ENCODE results near the gene ECHDC3.
A peak's percentile ranks its signal among the peaks of the same experiment; 100 is the strongest.

ECHDC3 gene

GRCh38 chr10:11754173-11754572 lies 12.0 kb downstream of the ECHDC3 start:
- DNase-seq: no peak

GRCh38 chr10:11754620-11755019 lies 12.4 kb downstream of the ECHDC3 start:
- no peak for DNase-seq

- no peak for DNase-seq
Measured at GRCh38 chr10:11755512-11756263, 13.5 kb downstream of the ECHDC3 start.

GRCh38 chr10:11756766-11757315 lies 14.7 kb downstream of the ECHDC3 start:
- no peak for DNase-seq

GRCh38 chr10:11757454-11757820 lies 15.3 kb downstream of the ECHDC3 start:
- DNase-seq: no peak

- DNase-seq: peak; percentile 75 to 83
Measured at GRCh38 chr10:11757821-11758463, 15.8 kb downstream of the ECHDC3 start.

- DNase-seq: no peak
Measured at GRCh38 chr10:11758527-11759236, 16.5 kb downstream of the ECHDC3 start.

GRCh38 chr10:11759347-11759746 lies 17.2 kb downstream of the ECHDC3 start:
- DNase-seq: no peak

- no peak for DNase-seq
Measured at GRCh38 chr10:11760151-11760550, 18.0 kb downstream of the ECHDC3 start.

GRCh38 chr10:11760861-11761260 lies 18.7 kb downstream of the ECHDC3 start:
- no peak for DNase-seq

- no peak for DNase-seq
Measured at GRCh38 chr10:11761431-11761830, 19.2 kb downstream of the ECHDC3 start.

- DNase-seq: no peak
Measured at GRCh38 chr10:11762706-11763500, 20.7 kb downstream of the ECHDC3 start.

GRCh38 chr10:11763501-11763861 lies 21.3 kb downstream of the ECHDC3 start:
- DNase-seq: no peak

GRCh38 chr10:11765141-11765540 lies 23.0 kb downstream of the ECHDC3 start:
- no peak for DNase-seq

- no peak for DNase-seq
Measured at GRCh38 chr10:11772575-11773288, 30.6 kb downstream of the ECHDC3 start.

- DNase-seq: no peak
Measured at GRCh38 chr10:11773761-11774441, 31.7 kb downstream of the ECHDC3 start.

GRCh38 chr10:11775412-11775811 lies 33.2 kb downstream of the ECHDC3 start:
- DNase-seq: no peak

GRCh38 chr10:11776080-11776479 lies 33.9 kb downstream of the ECHDC3 start:
- no peak for DNase-seq

GRCh38 chr10:11781114-11781513 lies 38.9 kb downstream of the ECHDC3 start:
- DNase-seq: no peak

- DNase-seq: peak in 1 of 2 donors; percentile 46
Measured at GRCh38 chr10:11782793-11783557, 40.8 kb downstream of the ECHDC3 start.

- no peak for DNase-seq
Measured at GRCh38 chr10:11783558-11783865, 41.3 kb downstream of the ECHDC3 start.

Data from CD4-positive, alpha-beta T cell treated with Interleukin-4 for 1 hour (primary cell).